Activated T-helper 1 cell treated with anti-CD3 and anti-CD28 coated beads, Interleukin-12 subunit alpha, Interleukin-12 subunit beta, Interleukin-2, Interleukin-4 antibody, amounts not matched to agents 30 ng/mL and 10 ng/mL and 1 ng/mL, durations not matched to agents 14 hours and 24 hours and 36 hours (primary cell): ENCODE results near the gene A3GALT2. TPM values are rescaled to one million over a fixed set of nuclear protein-coding genes. Genes with fewer than 3 reads are reported as not detected.

Source experiments
- DNase-seq: peaks from one replicate; pipeline ENCODE4 v3.0.0; 2021; ENCODE audit warnings: low spot score
- H3K27ac Mint-ChIP-seq: one replicate; pipeline ENCODE4 v1.8.0; 2021; ENCODE audit warnings: mild to moderate bottlenecking, mixed read lengths
- H3K27me3 Mint-ChIP-seq: one replicate; pipeline ENCODE4 v1.8.0; 2022; ENCODE audit warnings: mild to moderate bottlenecking, moderate library complexity, mixed read lengths; ENCODE audit not compliant: insufficient read depth
- H3K36me3 Mint-ChIP-seq: one replicate; pipeline ENCODE4 v1.8.0; 2021; ENCODE audit warnings: low read depth, mixed read lengths
- H3K4me1 Mint-ChIP-seq: one replicate; pipeline ENCODE4 v1.8.0; 2021; ENCODE audit warnings: low read depth, mixed read lengths
- H3K4me3 Mint-ChIP-seq: one replicate; pipeline ENCODE4 v1.8.0; 2021; ENCODE audit warnings: mild to moderate bottlenecking, moderate library complexity, mixed read lengths
- H3K9me3 Mint-ChIP-seq: one replicate; pipeline ENCODE4 v1.8.0; 2021; ENCODE audit warnings: mixed read lengths
- intact Hi-C: fragments of 100-400 bp; cut with micrococcal nuclease; formaldehyde crosslinking; loops from one replicate; pipeline ENCODE4 v1.15.1; 2024
- total RNA-seq: library from RNA; stranded (reverse); gene quantifications from 2 replicates; pipeline ENCODE4 v1.2.3, GENCODE V29; 2022

A3GALT2 gene
- total RNA-seq, 1 donor from 2014 or later: not detected

- H3K9me3 Mint-ChIP-seq: no peaks in the 10 kb centered on the region
- DNase-seq: no peak
- H3K27me3 Mint-ChIP-seq: no peaks in the 10 kb centered on the region
- peaks cover 4% of the 10 kb centered on the region for H3K36me3 Mint-ChIP-seq
- peaks cover 18% of the 10 kb centered on the region for H3K4me1 Mint-ChIP-seq
- no peak overlapping the region for H3K27ac Mint-ChIP-seq
- H3K4me3 Mint-ChIP-seq: no peak overlapping the region
- intact Hi-C loops: no loop called here
Observed at GRCh38 chr1:33263890-33264504, 56.9 kb downstream of the A3GALT2 start.

DNA sequence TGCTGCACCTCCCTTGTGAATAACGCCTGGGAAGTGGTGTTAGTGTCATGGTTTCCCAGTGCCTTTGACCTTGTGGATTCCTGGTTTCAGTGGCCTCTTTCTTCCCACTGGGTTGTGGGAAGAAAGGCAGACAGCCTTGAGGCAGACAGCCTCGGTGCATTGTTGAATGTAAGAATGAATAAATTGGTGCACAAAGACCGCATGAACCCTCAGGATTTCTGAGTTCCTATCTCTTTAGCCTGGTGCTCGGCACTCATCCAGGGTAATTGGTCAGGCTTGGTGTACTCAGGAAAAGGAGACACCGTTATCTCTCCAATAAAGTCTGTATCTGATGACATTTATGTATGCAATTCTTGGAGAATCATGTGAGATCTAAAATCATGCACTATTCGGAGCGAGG, 59.6 kb downstream of the A3GALT2 start:
- intact Hi-C loops: no loop called here
- Mint-ChIP-seq H3K4me3 (no peak overlapping the region), H3K27ac (no peak overlapping the region), H3K36me3 (peaks cover 6% of the 10 kb centered on the region), H3K9me3 (no peaks in the 10 kb centered on the region), H3K4me1 (peaks cover 34% of the 10 kb centered on the region), H3K27me3 (no peaks in the 10 kb centered on the region)
- no peak for DNase-seq

GRCh38 chr1:33260439-33260838, 60.5 kb downstream of the A3GALT2 start:
- peaks cover 34% of the 10 kb centered on the region for H3K4me1 Mint-ChIP-seq
- no peak for DNase-seq
- no peak overlapping the region for H3K4me3 Mint-ChIP-seq
- no peaks in the 10 kb centered on the region for H3K27me3 Mint-ChIP-seq
- intact Hi-C loops: no loop called here
- peaks cover 6% of the 10 kb centered on the region for H3K36me3 Mint-ChIP-seq
- peak overlapping the region; percentile 31 for H3K27ac Mint-ChIP-seq
- H3K9me3 Mint-ChIP-seq: no peaks in the 10 kb centered on the region

- no peak for DNase-seq
Observed at GRCh38 chr1:33259879-33260278, 61.0 kb downstream of the A3GALT2 start.

GRCh38 chr1:33258788-33259274, 62.1 kb downstream of the A3GALT2 start:
- Mint-ChIP-seq H3K4me1 (peaks cover 34% of the 10 kb centered on the region), H3K4me3 (peak overlapping the region; percentile 70), H3K27me3 (peaks cover 6% of the 10 kb centered on the region), H3K9me3 (no peaks in the 10 kb centered on the region), H3K27ac (no peak overlapping the region), H3K36me3 (peaks cover 6% of the 10 kb centered on the region)
- no peak for DNase-seq
- intact Hi-C loops: loop anchor here (5.0 kb wide), 2 partner anchors 38 to 77 kb away; partner anchors contain the start of gene TRIM62

More at GRCh38 chr1:33259879-33260278, 61.0 kb downstream of the A3GALT2 start:
- no peaks in the 10 kb centered on the region for H3K9me3 Mint-ChIP-seq
- no peak overlapping the region for H3K4me3 Mint-ChIP-seq
- no peak overlapping the region for H3K27ac Mint-ChIP-seq
- peaks cover 5% of the 10 kb centered on the region for H3K27me3 Mint-ChIP-seq
- peaks cover 6% of the 10 kb centered on the region for H3K36me3 Mint-ChIP-seq
- peaks cover 34% of the 10 kb centered on the region for H3K4me1 Mint-ChIP-seq
- intact Hi-C loops: loop anchor here (5.0 kb wide), 2 partner anchors 37 to 78 kb away; partner anchors contain the start of gene TRIM62

- Mint-ChIP-seq H3K9me3 (no peaks in the 10 kb centered on the region), H3K36me3 (peaks cover 6% of the 10 kb centered on the region), H3K4me3 (peak overlapping the region; percentile 92), H3K27ac (peak overlapping the region; percentile 98), H3K27me3 (peaks cover 8% of the 10 kb centered on the region), H3K4me1 (peaks cover 34% of the 10 kb centered on the region)
- intact Hi-C loops: loop anchor here (2.0 to 5.0 kb wide), 4 partner anchors 39 to 159 kb away; partner anchors contain the start of gene TRIM62
- no peak for DNase-seq
Observed at GRCh38 chr1:33257772-33258712, 62.9 kb downstream of the A3GALT2 start.

GRCh38 chr1:33257207-33257771, 63.6 kb downstream of the A3GALT2 start:
- intact Hi-C loops: loop anchor here (2.0 to 5.0 kb wide), 4 partner anchors 40 to 158 kb away; partner anchors contain the start of gene TRIM62
- Mint-ChIP-seq H3K4me3 (peak overlapping the region; percentile 92), H3K27me3 (peaks cover 11% of the 10 kb centered on the region), H3K9me3 (no peaks in the 10 kb centered on the region), H3K27ac (peak overlapping the region; percentile 98), H3K36me3 (peaks cover 4% of the 10 kb centered on the region), H3K4me1 (peaks cover 34% of the 10 kb centered on the region)
- DNase-seq: no peak

Other genes starting within 250 kb of the A3GALT2 start
- gene AZIN2, start 239.9 kb downstream of the A3GALT2 start, total RNA-seq: 1.1 and 1.4 TPM in 2 replicates
- 4.1 and 4.5 TPM in 2 replicates for gene TRIM62, start 139.1 kb downstream of the A3GALT2 start, total RNA-seq
- 13.8 and 14.6 TPM in 2 replicates for gene ZNF362, start 64.6 kb downstream of the A3GALT2 start, total RNA-seq
- 36.7 and 40.1 TPM in 2 replicates for gene PHC2, start 110.0 kb upstream of the A3GALT2 start, total RNA-seq
- gene ZSCAN20, start 151.5 kb upstream of the A3GALT2 start, total RNA-seq: 2.5 and 2.8 TPM in 2 replicates